K562 (cell line): ENCODE measurements around the gene PAF1. TPM values are rescaled to one million over a fixed set of nuclear protein-coding genes. Genes with fewer than 3 reads are reported as not detected.

Experiments
- ATAC-seq: fragments of 200-7000 bp; cut with Tn5 transposase; 3 replicates; pipeline ENCODE4 v1.9.1; 2020; ENCODE audit warnings: moderate library complexity
- BruUV-seq: library from RNA; stranded (reverse); fragments of 400-500 nt; replicated peaks from 2 replicates; lab custom pipeline; 2021; lab: Mats Ljungman, UMichigan
- CTCF ChIA-PET: fragments of 300-600 bp; formaldehyde crosslinking; extraction: SDS; loops from one replicate; lab custom pipeline; 2021; ENCODE audit warnings: low intra/inter-chr PET ratio; lab: Yijun Ruan, JAX
- POLR2A ChIA-PET: fragments of 300-600, 350-650 bp; sonication (Branson Sonifier 250); formaldehyde crosslinking; extraction: SDS; loops from one replicate; lab custom pipeline; 2021; ENCODE audit warnings: antibody characterized with exemption, inconsistent platforms; lab: Yijun Ruan, JAX
- DNase-seq, 4 experiments: peaks; one replicate each; pipeline versions ENCODE4 v3.0.0 to v3.0.0-alpha.2; 2011 to 2018; ENCODE audit warnings: low spot score in 3 of 4, mixed read lengths in 3 of 4; ENCODE audit errors: extremely low read depth in 1 of 4
- FAIRE-seq: peaks from 2 replicates; lab custom pipeline; 2011; peaks lifted over from hg19 to GRCh38; lab: Jason Lieb, UNC
- H2AFZ ChIP-seq: 2 replicates; pipeline ENCODE4 v1.6.0; 2011; ENCODE audit warnings: low read depth, low read length, control low read depth, inconsistent platforms
- H3K27ac ChIP-seq: fragments of 200-600 bp; 3 replicates; pipeline ENCODE4 v1.8.0; 2011; ENCODE audit warnings: low read depth, mild to moderate bottlenecking, control low read depth, inconsistent platforms, low read length, moderate library complexity, mixed read lengths; ENCODE audit errors: extremely low read depth
- H3K27me3 ChIP-seq, 2 experiments: fragments of 300-600 bp in 1 of 2; 2 replicates in 1 of 2; 3 replicates in 1 of 2; pipeline versions ENCODE4 v1.6.0 to v1.8.0; 2011; ENCODE audit warnings: inconsistent platforms in 2 of 2, low read length in 2 of 2, mild to moderate bottlenecking in 1 of 2, mixed read lengths in 1 of 2, moderate library complexity in 1 of 2; ENCODE audit not compliant: control insufficient read depth in 2 of 2, insufficient read depth in 2 of 2
- H3K36me3 ChIP-seq: fragments of 300-600 bp; 3 replicates; pipeline ENCODE4 v1.8.0; 2011; ENCODE audit warnings: mild to moderate bottlenecking, low read length, inconsistent platforms; ENCODE audit not compliant: control insufficient read depth, insufficient read depth
- H3K4me1 ChIP-seq, 2 experiments: fragments of 200-600 bp in 1 of 2; replicated peaks in 1 of 2; 2 replicates in 1 of 2; 3 replicates in 1 of 2; pipeline versions ENCODE4 v1.5.1 to v1.8.0; 2011; ENCODE audit warnings: inconsistent platforms in 2 of 2, low read length in 2 of 2, mild to moderate bottlenecking in 1 of 2, mixed read lengths in 1 of 2, moderate library complexity in 1 of 2; ENCODE audit not compliant: control insufficient read depth in 2 of 2, insufficient read depth in 2 of 2
- H3K4me2 ChIP-seq: 2 replicates; pipeline ENCODE4 v1.6.1; 2011; ENCODE audit warnings: low read length, control low read depth, inconsistent platforms, mixed read lengths; ENCODE audit not compliant: insufficient read depth
- H3K4me3 ChIP-seq: fragments of 200-600 bp; sonication (generic), shearing (Covaris generic); 2 replicates; pipeline ENCODE4 v1.5.1; 2016; ENCODE audit warnings: control low read depth, inconsistent platforms
- H3K79me2 ChIP-seq: fragments of 200-600 bp; 3 replicates; pipeline ENCODE4 v1.8.0; 2011; ENCODE audit warnings: low read length, inconsistent platforms; ENCODE audit not compliant: control insufficient read depth, insufficient read depth
- H3K9ac ChIP-seq, 2 experiments: 2 replicates each; pipeline versions ENCODE4 v1.6.0 to v1.6.1; 2011; ENCODE audit warnings: low read depth in 2 of 2, low read length in 2 of 2, control low read depth in 1 of 2, inconsistent platforms in 1 of 2, mild to moderate bottlenecking in 1 of 2, mixed read lengths in 1 of 2; ENCODE audit not compliant: insufficient read depth in 1 of 2
- H3K9me1 ChIP-seq: one replicate; pipeline ENCODE4 v1.6.0; 2011; ENCODE audit warnings: inconsistent platforms, mild to moderate bottlenecking, low read length, moderate library complexity; ENCODE audit not compliant: control insufficient read depth, insufficient read depth
- H3K9me3 ChIP-seq: replicated peaks from 2 replicates; pipeline ENCODE4 v1.5.1; 2011; ENCODE audit warnings: low read depth, low read length, inconsistent platforms; ENCODE audit not compliant: control insufficient read depth, insufficient read depth
- H4K20me1 ChIP-seq: replicated peaks from 2 replicates; pipeline ENCODE4 v1.6.1; 2011; ENCODE audit warnings: low read length, inconsistent platforms, mixed read lengths; ENCODE audit not compliant: control insufficient read depth, insufficient read depth
- C11orf30 ChIP-seq: fragments of 450-650 bp; IDR thresholded peaks from 2 replicates; pipeline ENCODE4 v1.6.1; 2016; ENCODE audit warnings: low read depth, mild to moderate bottlenecking
- CXXC5 ChIP-seq: fragments of 250-450 bp; sonication (Bioruptor Pico); IDR thresholded peaks from 2 replicates; pipeline ENCODE4 v1.8.0; 2022; ENCODE audit warnings: inconsistent platforms, mild to moderate bottlenecking, moderate library complexity
- E2F4 ChIP-seq: sonication (generic); formaldehyde crosslinking; IDR thresholded peaks from 2 replicates; pipeline ENCODE4 v1.8.0; 2022; ENCODE audit warnings: mild to moderate bottlenecking, low read depth, missing genetic modification reagents
- EP300 ChIP-seq: IDR thresholded peaks from 2 replicates; pipeline ENCODE4 v1.6.1; 2012; ENCODE audit warnings: low read length, improper control_type of control experiment
- FUS ChIP-seq: fragments of 200-400 bp; formaldehyde crosslinking; optimal IDR thresholded peaks from 2 replicates; pipeline ENCODE3; 2017; ENCODE audit warnings: low read depth, low read length
- HMBOX1 ChIP-seq: sonication (generic); IDR thresholded peaks from 2 replicates; pipeline ENCODE4 v1.6.1; 2016
- MAFG ChIP-seq: fragments of 450-650 bp; conservative IDR thresholded peaks from 2 replicates; pipeline ENCODE4 v1.6.1; 2016; ENCODE audit warnings: missing genetic modification characterization, missing compliant biosample characterization
- PHB2 ChIP-seq: fragments of 450-650 bp; IDR thresholded peaks from 2 replicates; pipeline ENCODE4 v1.6.1; 2017; ENCODE audit warnings: low read depth
- RNF219 ChIP-seq: fragments of 250-450 bp; sonication (Bioruptor Pico); IDR thresholded peaks from 2 replicates; pipeline ENCODE4 v1.5.0; 2022; ENCODE audit warnings: mild to moderate bottlenecking
- SAFB2 ChIP-seq: fragments of 200-400 bp; formaldehyde crosslinking; IDR thresholded peaks from 2 replicates; pipeline ENCODE4 v1.6.1; 2018; ENCODE audit warnings: borderline replicate concordance, low read length, low read depth, moderate library complexity; ENCODE audit not compliant: severe bottlenecking
- TCFL5 ChIP-seq: fragments of 250-450 bp; sonication (Bioruptor Pico); conservative IDR thresholded peaks from 2 replicates; pipeline ENCODE4 v1.6.1; 2021; ENCODE audit warnings: mild to moderate bottlenecking, moderate library complexity, matching md5 sums
- ZNF263 ChIP-seq: sonication (generic); formaldehyde crosslinking; IDR thresholded peaks from 2 replicates; pipeline ENCODE4 v1.8.0; 2022; ENCODE audit warnings: mild to moderate bottlenecking, missing genetic modification reagents, borderline replicate concordance
- ZNF79 ChIP-seq: fragments of 250-450 bp; sonication (Bioruptor Pico); IDR thresholded peaks from 2 replicates; pipeline ENCODE4 v1.4.0; 2020; ENCODE audit warnings: low read depth, mild to moderate bottlenecking, moderate library complexity
- WGBS: fragments of 100-300 bp; shearing (Covaris generic); methylation state at CpG from one replicate; pipeline ENCODE4 v1.1.6; 2016; ENCODE audit warnings: low coverage, mixed read lengths; ENCODE audit not compliant: insufficient coverage; ENCODE audit errors: missing lambda C conversion rate; 5-methylcytosine and 5-hydroxymethylcytosine counted together
- in situ Hi-C: fragments of 300-500 bp; cut with MboI; formaldehyde crosslinking; loops from 4 replicates; pipeline ENCODE4 v1.15.0; 2018; ENCODE audit warnings: inconsistent platforms, mixed read lengths
- intact Hi-C: fragments of 100-400 bp; cut with micrococcal nuclease; formaldehyde crosslinking; loops from 2 replicates; pipeline ENCODE4 v1.14.2; 2022
- polyA plus RNA-seq, 8 experiments: library from polyadenylated mRNA; depleted of rRNA in 4 of 8; stranded (reverse) in 5 of 8; unstranded in 3 of 8; fragments of >200 nt; fragmentation: Nextera tagmentation in 2 of 8; fragmentation: Illumina TruSeq in 1 of 8; extraction: Ambion mirVana in 2 of 8; extraction: Trizol in 1 of 8; gene quantifications; 2 replicates each; pipeline versions ENCODE4 v1.2.1 to v1.2.3, GENCODE V29; 2011 to 2014; ENCODE audit warnings: inconsistent platforms in 1 of 8, missing spikeins in 1 of 8
- total RNA-seq, 7 experiments: library from RNA; depleted of rRNA in 6 of 7; stranded (reverse); fragments of >200 nt in 6 of 7; fragmentation: Illumina TruSeq in 2 of 7; extraction: Trizol in 2 of 7; gene quantifications; 2 replicates each; pipeline versions ENCODE4 v1.2.1 to v1.2.3, GENCODE V29; 2011 to 2021; ENCODE audit warnings: low replicate concordance in 1 of 7

PAF1 gene
- total and polyA plus RNA-seq, 9 of the 15 experiments (the other 6 are each of a cell fraction or from before 2014, with no cell fraction given), result 1.5 to 45.0 (median 33.8) TPM

- 0 out of 2 replicates have a peak, but pooled peaks have one; percentile 15 for TF ChIP-seq MAFG (tag)
- peak; percentile 25; the same call in 1 of the 2 replicates for TF ChIP-seq C11orf30
- no peak for TF ChIP-seq E2F4 (CRISPR knock-in tag)
Measured at GRCh38 chr19:39352381-39353255, 38.3 kb downstream of the PAF1 start (continued).

- in situ Hi-C loops, result no loop called here
- Histone ChIP-seq H3K9me3 (no peaks in the 10 kb centered on the region), H3K36me3 (peaks cover 86% of the 10 kb centered on the region), H3K9ac (no peak overlapping the region; a peak in 1 of 4 replicates), H2AFZ (no peak overlapping the region), H3K79me2 (peaks cover 65% of the 10 kb centered on the region), H3K27ac (peak overlapping the region; percentile 48), H3K27me3 (no peaks in the 10 kb centered on the region), H3K4me3 (no peak overlapping the region), H3K4me2 (peak overlapping the region; percentile 34; the same call in 1 of the 2 replicates), H3K4me1 (peaks cover 25 to 65% of the 10 kb centered on the region in 2 experiments), H4K20me1 (peaks cover 29% of the 10 kb centered on the region), H3K9me1 (peaks cover 6% of the 10 kb centered on the region)
- peak in 3 of 4 experiments; percentile 38 to 70 (median 57) for DNase-seq
- peak; percentile 72 for ATAC-seq
- POLR2A ChIA-PET, result interaction anchor here (0.8 kb wide), 1 partner anchor 9 kb away, joined by 3 read pairs; no protein-coding TSS in a partner anchor
- no TSS peak for BruUV-seq
- intact Hi-C loops, result no loop called here
- 23% methylated on average over 4 of the region's 4 CpGs for WGBS
- CTCF ChIA-PET, result interaction anchor here (1.3 kb wide), 1 partner anchor 59 kb away, joined by 3 read pairs; no protein-coding TSS in a partner anchor
- peak; percentile 46 for FAIRE-seq
- TF ChIP-seq ZNF79 (no peak), TCFL5 (no peak), SAFB2 (no peak), RNF219 (CRISPR knock-in tag) (no peak), FUS (no peak), HMBOX1 (no peak), PHB2 (no peak), CXXC5 (CRISPR knock-in tag) (0 out of 2 replicates have a peak, but pooled peaks have one; percentile 12), ZNF263 (CRISPR knock-in tag) (no peak), EP300 (no peak)
Measured at GRCh38 chr19:39351537-39352064, 39.3 kb downstream of the PAF1 start.
